Activated CD8-positive, alpha-beta memory T cell treated with anti-CD3 and anti-CD28 coated beads for 4 hours (primary cell): Measurements from ENCODE around the gene ANKS3.
"Not testable (repeated sequence)": the region's sequence is repeated elsewhere in the genome, so short reads cannot be mapped to it uniquely, and the experiment has no call there.

Source experiments
- DNase-seq, 2 donors: peaks; one replicate each; pipeline ENCODE4 v3.0.0-alpha.2; 2020; ENCODE audit warnings: low read depth in 2 of 2

ANKS3 gene

GRCh38 chr16:4753227-4753626 lies 19.2 kb upstream of the ANKS3 start:
- DNase-seq, result no peak

DNA sequence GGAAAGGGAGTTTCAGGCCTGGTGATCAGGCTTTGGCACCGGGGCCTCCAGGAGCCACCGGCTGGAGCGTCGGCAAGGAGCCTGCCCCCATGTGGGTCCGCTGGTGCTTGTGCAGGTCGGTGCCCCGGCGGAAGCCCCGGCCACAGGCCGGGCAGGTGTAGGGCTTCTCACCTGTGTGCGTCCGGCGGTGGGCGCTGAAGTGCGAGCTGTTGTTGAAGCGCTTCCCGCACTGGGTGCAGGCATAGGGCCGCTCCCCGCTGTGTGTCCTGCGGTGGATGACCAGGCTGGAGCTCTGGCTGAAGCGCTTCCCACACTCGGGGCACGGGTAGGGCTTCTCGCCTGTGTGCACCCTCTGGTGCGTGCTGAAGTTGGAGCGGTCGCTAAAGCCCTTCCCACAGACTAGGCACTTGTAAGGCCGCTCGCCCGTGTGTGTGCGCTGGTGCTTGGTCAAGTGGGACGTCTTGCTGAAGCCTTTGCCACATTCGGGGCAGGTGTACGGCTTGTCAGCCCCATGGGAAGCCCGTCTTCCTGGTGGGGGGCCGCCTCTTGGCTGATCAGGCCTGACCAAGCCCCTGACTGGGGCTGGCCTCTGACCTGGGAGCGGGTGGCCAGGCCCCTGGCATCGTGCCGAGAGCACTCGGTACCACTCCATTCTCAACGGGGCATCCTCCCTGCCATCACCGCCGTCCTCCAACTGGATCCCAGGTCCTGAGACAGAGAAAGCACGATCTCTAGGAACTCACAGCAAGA lies 18.5 kb upstream of the ANKS3 start:
- no peak for DNase-seq

- DNase-seq, result no peak
Measured at GRCh38 chr16:4750896-4751295, 16.8 kb upstream of the ANKS3 start.

DNA sequence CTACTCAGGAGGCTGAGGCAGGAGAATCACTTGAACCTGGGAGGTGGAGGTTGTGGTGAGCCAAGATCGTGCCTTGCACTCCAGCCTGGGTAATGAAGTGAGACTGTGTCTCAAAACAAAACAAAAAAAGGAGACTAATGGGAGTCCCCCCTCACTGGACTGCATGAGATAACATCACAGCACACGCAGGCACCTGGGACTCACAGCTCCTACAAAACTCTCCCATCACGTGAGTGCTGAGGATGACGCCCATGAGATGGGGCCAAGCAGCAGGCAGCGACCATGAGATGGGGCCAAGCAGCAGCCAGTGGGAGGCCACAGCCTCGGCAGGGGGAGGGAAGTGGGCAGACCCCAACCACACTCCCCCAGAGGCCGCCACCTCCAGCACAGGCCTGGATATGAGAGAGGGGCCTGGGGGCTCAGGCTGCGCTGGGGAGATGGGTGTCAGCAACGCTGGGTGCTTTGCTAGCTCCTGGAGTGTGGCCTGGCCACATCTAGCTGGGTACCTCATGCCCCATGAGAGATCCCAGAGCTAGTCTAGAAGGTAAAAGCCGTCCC lies 15.7 kb upstream of the ANKS3 start:
- DNase-seq, result no peak

DNA sequence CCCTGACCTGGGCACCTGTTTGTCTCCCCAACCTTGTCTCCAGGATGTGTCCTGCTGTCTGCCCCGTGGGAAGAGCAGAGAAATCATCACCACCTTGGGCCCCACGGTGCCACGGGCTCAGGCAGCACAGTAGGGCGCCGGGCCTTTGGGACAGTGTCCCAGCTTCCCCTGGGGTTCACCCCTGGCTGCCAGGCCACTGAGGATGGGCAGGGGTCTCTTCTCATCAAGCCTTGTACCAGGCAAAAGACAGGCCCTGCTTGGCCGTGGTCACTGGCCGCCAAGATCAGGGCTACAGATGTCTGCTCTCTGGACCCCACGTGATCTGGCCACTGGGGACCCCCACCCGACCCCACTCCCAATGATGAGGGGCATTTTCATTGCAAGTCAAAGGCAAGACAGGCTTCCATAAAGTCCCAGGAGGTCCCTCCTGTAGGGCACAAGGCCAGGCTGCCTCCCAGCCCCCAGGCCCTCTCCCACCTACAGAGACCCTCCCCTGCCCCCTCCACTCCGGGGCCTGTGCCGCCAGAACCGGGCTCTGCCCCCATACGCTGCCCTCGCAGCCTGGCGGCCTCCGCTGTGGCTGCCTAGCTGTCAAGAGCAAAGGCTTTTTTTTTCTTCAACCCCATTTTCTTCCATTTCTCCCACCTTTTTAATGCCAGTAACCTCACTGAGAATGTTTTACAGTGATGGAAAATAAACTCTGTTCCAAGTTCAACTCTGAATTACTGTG lies 14.8 kb upstream of the ANKS3 start:
- DNase-seq, result no peak

GRCh38 chr16:4747906-4748681 lies 14.0 kb upstream of the ANKS3 start:
- no peak for DNase-seq

GRCh38 chr16:4746991-4747574 lies 13.0 kb upstream of the ANKS3 start:
- no peak for DNase-seq

DNA sequence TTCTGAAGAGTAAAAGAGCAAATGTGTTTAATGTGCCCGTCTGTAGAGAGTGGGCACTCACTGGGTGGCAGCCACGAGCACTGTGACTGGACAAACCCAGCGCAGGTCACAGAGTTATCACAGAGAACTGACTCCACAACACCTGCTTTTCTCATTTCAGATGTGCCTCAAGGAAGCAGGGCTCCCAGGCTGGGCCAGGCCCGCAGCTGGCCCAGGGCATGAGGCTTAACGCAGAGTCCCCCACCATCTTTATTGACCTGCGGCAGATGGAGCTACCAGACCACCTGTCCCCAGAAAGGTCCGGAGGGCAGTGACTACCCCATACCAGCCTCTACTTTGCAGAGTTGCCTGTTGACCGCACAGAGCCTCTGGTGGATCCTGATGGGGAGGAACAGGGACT lies 12.1 kb upstream of the ANKS3 start:
- DNase-seq, result no peak

GRCh38 chr16:4745274-4745569 lies 11.2 kb upstream of the ANKS3 start:
- DNase-seq, result no peak

- DNase-seq, result no peak
Measured at GRCh38 chr16:4744555-4745273, 10.6 kb upstream of the ANKS3 start.

GRCh38 chr16:4743226-4743878 lies 9.3 kb upstream of the ANKS3 start:
- DNase-seq, result no peak

DNA sequence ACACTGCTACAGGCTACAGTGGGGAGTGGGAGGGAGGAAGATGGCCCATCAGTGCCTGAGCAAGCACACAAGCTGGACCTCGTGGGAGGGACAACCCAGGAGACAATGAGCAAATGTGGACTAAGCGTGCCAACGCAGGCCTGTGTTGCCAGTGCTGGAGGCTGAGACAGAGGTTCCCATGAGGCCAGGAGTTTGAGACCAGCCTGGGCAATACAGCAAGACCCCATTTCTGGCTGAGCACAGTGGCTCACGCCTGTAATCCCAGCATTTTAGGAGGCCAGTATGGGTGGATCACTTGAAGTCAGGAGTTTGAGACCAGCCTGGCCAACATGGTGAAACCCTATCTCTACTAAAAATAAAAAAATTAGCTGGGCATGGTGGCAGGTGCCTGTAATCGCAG lies 4.3 kb upstream of the ANKS3 start:
- not testable (repeated sequence) for DNase-seq

GRCh38 chr16:4737545-4737944 lies 3.5 kb upstream of the ANKS3 start:
- no peak for DNase-seq

DNA sequence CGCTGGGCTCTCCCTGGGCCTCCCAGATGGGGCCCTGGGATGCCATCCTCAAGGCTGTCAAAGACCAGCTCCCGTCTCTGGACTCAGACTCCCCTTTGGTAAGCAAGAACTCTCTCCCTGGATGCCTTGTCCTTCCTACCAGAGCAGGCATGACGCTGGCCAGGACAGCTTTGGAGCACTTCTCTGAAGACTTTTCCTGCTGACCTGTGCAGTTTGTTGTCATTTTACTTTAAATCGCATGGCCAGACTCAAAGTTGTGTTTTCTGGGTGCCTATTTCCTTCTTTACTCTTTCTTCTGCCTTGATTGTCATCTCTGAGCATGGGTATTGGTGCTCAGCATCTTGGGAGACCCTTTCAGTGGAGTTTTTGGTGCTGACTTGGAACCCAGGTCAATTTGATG lies 2.5 kb upstream of the ANKS3 start:
- DNase-seq, result no peak

- DNase-seq, result peak; percentile 87 to 92
Measured at GRCh38 chr16:4734730-4735535, 862 bp upstream of the ANKS3 start.

DNA sequence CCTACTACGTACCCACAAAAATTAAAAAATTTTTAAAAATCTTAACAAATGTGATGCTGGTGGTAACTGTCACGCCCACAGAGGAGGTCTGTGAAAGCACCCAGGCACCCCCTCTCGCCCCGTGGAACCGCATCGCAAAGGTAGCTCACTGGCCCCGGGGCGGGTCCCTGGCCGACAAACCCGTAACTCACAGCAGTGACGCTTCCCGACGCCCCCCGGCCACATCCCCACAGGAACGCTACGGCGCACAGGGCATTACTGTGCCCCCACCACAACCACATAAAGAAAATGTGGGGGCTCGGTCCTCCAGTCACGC lies 366 bp downstream of the ANKS3 start:
- DNase-seq, result peak; percentile 4 to 5

DNA sequence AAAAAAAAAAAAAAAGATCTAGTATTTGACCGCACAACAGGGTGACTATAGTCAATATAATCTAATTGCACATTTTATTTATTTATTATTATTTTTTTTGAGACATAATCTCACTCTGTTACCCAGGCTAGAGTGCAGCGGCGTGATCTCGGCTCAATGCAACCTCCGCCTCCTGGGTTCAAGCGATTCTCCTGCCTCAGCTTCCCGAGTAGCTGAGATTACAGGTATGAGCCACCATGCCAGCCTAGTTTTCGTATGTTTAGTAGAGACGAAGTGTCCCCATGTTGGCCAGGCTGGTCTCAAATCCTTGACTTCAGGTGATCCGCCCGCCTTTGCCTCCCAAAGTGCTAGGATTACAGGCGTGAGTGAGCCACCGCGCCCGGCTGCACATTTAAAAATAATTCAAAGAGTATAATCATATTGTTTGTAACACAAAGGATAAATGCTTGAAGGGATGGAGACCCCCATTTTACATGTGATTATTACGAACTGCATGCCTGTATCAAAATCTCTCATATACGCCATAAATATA lies 794 bp downstream of the ANKS3 start:
- DNase-seq, result no peak

GRCh38 chr16:4729876-4730275 lies 4.2 kb downstream of the ANKS3 start:
- DNase-seq, result no peak

GRCh38 chr16:4728676-4729075 lies 5.4 kb downstream of the ANKS3 start:
- no peak for DNase-seq

DNA sequence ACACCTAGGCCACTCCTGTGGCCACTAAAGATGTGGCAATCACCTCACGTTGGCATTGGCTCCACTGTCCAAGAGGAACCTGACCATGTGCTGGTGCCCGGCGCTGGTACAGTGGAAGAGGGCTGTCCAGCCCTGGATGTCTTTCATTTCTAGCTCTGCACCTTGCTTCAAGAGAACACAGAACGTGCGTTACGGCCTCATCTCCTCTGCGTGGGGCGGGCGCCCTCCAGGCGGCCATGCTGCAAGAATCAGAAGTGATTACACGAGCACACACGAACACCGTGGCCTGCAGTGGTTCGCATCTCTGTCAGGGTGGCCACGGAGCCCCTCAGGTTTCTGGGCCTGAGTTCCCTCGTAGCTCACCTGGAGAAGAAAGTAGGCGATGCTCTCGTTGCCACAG lies 7.5 kb downstream of the ANKS3 start:
- DNase-seq, result no peak
